Brain microvascular endothelial cell (primary cell): ENCODE results near the gene WDR20.

Source experiments
- DNase-seq: peaks from one replicate; pipeline ENCODE4 v3.0.0-alpha.2; 2020
- H3K27ac ChIP-seq: fragments of 250-450 bp; sonication (Bioruptor Pico); 2 replicates; pipeline ENCODE4 v1.5.1; 2020; ENCODE audit warnings: mild to moderate bottlenecking, moderate library complexity
- H3K27me3 ChIP-seq: fragments of 250-450 bp; sonication (Bioruptor Pico); replicated peaks from 2 replicates; pipeline ENCODE4 v1.5.1; 2020; ENCODE audit warnings: mild to moderate bottlenecking
- H3K36me3 ChIP-seq: fragments of 250-450 bp; sonication (Bioruptor Pico); replicated peaks from 2 replicates; pipeline ENCODE4 v1.5.1; 2020; ENCODE audit warnings: mild to moderate bottlenecking
- H3K4me3 ChIP-seq: 2 replicates; pipeline ENCODE4 v1.5.1; 2011; ENCODE audit warnings: low read depth, mild to moderate bottlenecking, control low read depth, low read length, moderate library complexity
- CTCF ChIP-seq: IDR thresholded peaks from 2 replicates; pipeline ENCODE4 v1.5.1; 2011; ENCODE audit warnings: low read depth, mild to moderate bottlenecking, moderate library complexity, low read length, control low read depth, inconsistent platforms; ENCODE audit errors: missing control alignments
- in situ Hi-C: cut with HindIII; loops from 2 replicates; pipeline ENCODE4 v1.10.0; 2017; ENCODE audit warnings: low sequenced_read_pairs, low pct_ligation_motif_present

Gene WDR20

DNA sequence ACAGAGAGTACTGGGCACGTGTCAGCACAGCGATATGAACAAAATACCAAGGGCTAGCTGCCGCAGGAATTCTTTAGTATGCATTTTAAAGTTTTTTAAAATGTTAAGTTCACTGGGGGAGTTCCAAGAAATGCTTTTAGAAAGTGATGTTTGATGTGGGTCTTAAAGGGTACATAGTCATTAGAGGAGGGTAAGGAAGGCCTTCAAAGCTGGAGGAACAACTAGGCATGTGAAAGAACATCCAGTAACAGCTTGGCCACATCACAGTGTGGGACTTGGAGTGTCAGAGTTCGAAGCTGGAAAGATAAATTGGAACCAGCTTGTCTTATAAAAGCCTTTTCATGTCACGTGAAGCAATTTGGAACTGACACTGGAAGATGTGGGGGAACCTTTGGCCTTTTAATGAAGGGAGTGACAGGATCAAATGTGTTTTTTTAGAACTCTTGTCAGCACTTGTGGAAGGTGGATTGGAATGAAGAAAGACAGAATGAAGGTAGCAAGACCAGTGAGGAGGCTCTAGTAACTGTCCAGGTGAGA lies 57.7 kb downstream of the WDR20 start:
- Histone ChIP-seq H3K36me3 (peaks cover 21% of the 10 kb centered on the region), H3K27me3 (no peaks in the 10 kb centered on the region), H3K27ac (no peak overlapping the region), H3K4me3 (no peak overlapping the region)
- no peak for TF ChIP-seq CTCF
- in situ Hi-C loops, result no loop called here
- no peak for DNase-seq

DNA sequence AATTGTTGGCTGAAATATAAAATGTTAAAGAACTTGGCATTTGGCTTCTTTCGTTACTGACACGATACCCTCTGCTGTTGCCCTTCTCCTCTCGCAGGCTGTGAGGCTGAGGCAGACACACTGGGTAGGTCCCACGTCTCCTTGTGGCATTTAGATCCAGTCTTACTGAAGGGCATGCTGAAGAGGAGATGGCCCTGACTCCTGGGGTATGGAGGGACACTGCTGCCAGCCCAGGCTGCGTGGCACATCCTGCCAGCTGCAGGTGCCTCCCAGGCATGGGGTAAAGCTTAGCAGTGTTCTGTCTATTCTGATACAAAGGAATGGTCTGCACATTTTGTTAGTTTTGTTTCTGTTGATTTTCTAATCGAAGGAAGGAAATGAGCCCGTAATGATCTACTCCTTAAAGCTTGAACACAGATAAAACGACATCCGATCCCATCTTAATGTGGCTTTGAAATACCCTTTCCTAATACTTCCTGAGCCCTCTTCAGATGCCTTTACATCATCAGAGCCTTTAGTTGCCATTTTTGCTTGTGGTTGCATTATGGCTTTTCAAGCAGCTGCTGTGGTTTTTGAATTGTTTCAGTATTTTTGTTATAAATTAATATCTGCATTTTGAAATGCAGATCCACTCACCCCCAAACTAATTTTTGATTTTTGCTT lies 61.1 kb downstream of the WDR20 start:
- TF ChIP-seq CTCF, result no peak
- in situ Hi-C loops, result no loop called here
- Histone ChIP-seq H3K27me3 (no peaks in the 10 kb centered on the region), H3K27ac (no peak overlapping the region), H3K36me3 (peaks cover 22% of the 10 kb centered on the region), H3K4me3 (no peak overlapping the region)
- no peak for DNase-seq

- no peaks in the 10 kb centered on the region for H3K27me3 ChIP-seq
- in situ Hi-C loops, result no loop called here
- peaks cover 22% of the 10 kb centered on the region for H3K36me3 ChIP-seq
- no peak for TF ChIP-seq CTCF
- no peak for DNase-seq
- no peak overlapping the region for H3K27ac ChIP-seq
- no peak overlapping the region for H3K4me3 ChIP-seq
Observed at GRCh38 chr14:102201353-102201738, 61.6 kb downstream of the WDR20 start.

GRCh38 chr14:102201776-102202175 lies 62.1 kb downstream of the WDR20 start:
- no peak overlapping the region for H3K4me3 ChIP-seq
- TF ChIP-seq CTCF, result no peak
- H3K36me3 ChIP-seq, result peaks cover 22% of the 10 kb centered on the region
- in situ Hi-C loops, result no loop called here
- no peak overlapping the region for H3K27ac ChIP-seq
- no peak for DNase-seq
- H3K27me3 ChIP-seq, result no peaks in the 10 kb centered on the region

DNA sequence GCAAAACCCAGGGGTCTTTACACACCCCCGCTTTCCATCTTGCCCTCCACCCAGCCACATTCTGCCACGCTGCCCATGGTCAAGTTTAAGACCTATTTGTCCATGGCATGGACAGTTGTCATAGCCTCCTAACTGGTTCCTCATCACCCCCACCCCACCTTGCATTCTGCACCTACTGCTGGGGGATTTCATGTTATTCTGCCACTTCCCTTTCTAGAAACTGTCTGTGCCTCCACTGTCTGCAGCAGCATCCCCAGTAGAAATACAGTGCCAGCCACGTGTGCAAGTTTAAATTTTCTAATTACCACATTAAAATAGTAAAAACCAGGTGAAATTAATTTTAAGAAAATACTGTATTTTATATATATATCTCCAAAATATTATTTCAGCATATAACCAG lies 63.2 kb downstream of the WDR20 start:
- no peak for TF ChIP-seq CTCF
- Histone ChIP-seq H3K36me3 (peaks cover 17% of the 10 kb centered on the region), H3K27me3 (no peaks in the 10 kb centered on the region), H3K4me3 (no peak overlapping the region), H3K27ac (no peak overlapping the region)
- no peak for DNase-seq
- in situ Hi-C loops, result no loop called here

- no peak overlapping the region for H3K27ac ChIP-seq
- in situ Hi-C loops, result no loop called here
- peaks cover 14% of the 10 kb centered on the region for H3K36me3 ChIP-seq
- DNase-seq, result no peak
- no peak overlapping the region for H3K4me3 ChIP-seq
- no peaks in the 10 kb centered on the region for H3K27me3 ChIP-seq
- TF ChIP-seq CTCF, result no peak
Observed at GRCh38 chr14:102203382-102203781, 63.7 kb downstream of the WDR20 start.
